Natural killer cell treated with Interleukin-12 subunit alpha and Interleukin-12 subunit beta and Interleukin-15 and Interleukin-18, amount 100 ng/mL, for 72 hours (primary cell): ENCODE results near the gene DCLK1. TPM values are rescaled to one million over a fixed set of nuclear protein-coding genes. Genes with fewer than 3 reads are reported as not detected.

Source experiments
- ATAC-seq, 2 donors: fragments of 150-1000 bp; cut with Tn5 transposase in 1 of 2; sonication (Bioruptor Pico), chemical (Tn5 transposase) in 1 of 2; 2 replicates each; pipeline ENCODE4 v1.10.0; 2021
- DNase-seq: peaks from one replicate; pipeline ENCODE4 v3.0.0; 2022; ENCODE audit warnings: low spot score
- H3K27ac Mint-ChIP-seq, 2 donors: 1 replicate in 1 of 2; 2 replicates in 1 of 2; pipeline ENCODE4 v1.8.0; 2022; ENCODE audit warnings: mixed read lengths in 2 of 2, mild to moderate bottlenecking in 1 of 2, moderate library complexity in 1 of 2
- H3K27me3 Mint-ChIP-seq, 2 donors: 1 replicate in 1 of 2; 2 replicates in 1 of 2; pipeline ENCODE4 v1.8.0; 2022; ENCODE audit warnings: mixed read lengths in 2 of 2
- H3K36me3 Mint-ChIP-seq: one replicate; pipeline ENCODE4 v1.8.0; 2022; ENCODE audit warnings: mixed read lengths
- H3K4me1 Mint-ChIP-seq, 2 donors: 1 replicate in 1 of 2; 2 replicates in 1 of 2; pipeline ENCODE4 v1.8.0; 2022; ENCODE audit warnings: low read depth in 2 of 2, mixed read lengths in 2 of 2, mild to moderate bottlenecking in 1 of 2
- H3K4me3 Mint-ChIP-seq: one replicate; pipeline ENCODE4 v1.8.0; 2022; ENCODE audit warnings: mixed read lengths
- H3K9me3 Mint-ChIP-seq: 2 replicates; pipeline ENCODE4 v1.8.0; 2022; ENCODE audit warnings: mixed read lengths
- total RNA-seq, 2 donors: library from RNA; stranded (reverse); gene quantifications; one replicate each; pipeline ENCODE4 v1.2.3, GENCODE V29; 2022

Gene DCLK1
- total RNA-seq, 2 donors from 2014 or later: not detected

DNA sequence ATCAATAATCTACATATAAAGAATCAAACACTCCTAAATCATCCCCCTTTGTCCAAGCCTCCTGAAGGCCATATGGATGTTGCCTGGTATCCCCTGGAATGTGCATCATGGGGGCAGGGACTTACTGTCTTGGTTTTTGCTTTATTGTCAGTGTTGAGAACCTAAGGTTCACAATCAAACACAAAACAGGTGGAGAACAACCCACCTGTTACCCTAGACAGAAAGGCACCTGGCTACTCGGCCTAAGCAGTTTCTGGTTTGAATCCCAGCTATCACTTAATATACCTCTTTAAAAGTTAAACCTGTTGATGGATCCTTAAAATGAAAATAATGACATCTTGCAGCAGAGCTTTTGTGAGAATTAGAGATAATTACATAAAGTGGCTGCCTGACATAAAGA is 68.9 kb downstream of the DCLK1 start:
- DNase-seq: no peak
- H3K27me3 Mint-ChIP-seq: no peaks in the 10 kb centered on the region
- H3K36me3 Mint-ChIP-seq: no peaks in the 10 kb centered on the region
- ATAC-seq: no peak
- H3K27ac Mint-ChIP-seq: no peak overlapping the region
- H3K4me3 Mint-ChIP-seq: no peak overlapping the region
- H3K9me3 Mint-ChIP-seq: peaks cover 12% of the 10 kb centered on the region
- no peaks in the 10 kb centered on the region for H3K4me1 Mint-ChIP-seq

DNA sequence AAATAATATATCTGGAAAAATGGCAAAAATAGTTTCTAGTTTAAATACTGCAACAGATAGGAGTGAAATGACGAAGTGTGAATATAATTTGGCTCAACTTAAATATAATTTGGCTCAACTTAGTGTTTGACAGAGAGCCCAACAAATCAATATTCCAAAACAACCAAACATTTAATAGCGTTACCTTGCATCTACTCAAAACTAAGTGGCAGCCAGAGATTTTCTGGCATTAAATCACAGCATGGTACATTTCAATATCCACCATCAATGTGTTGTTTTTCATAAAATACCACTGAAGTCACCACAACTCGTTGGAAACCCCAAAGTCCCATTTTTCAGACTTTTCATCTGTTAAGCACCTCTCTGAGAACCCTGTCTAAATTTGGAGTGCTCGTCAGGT is 69.6 kb downstream of the DCLK1 start:
- H3K9me3 Mint-ChIP-seq: peaks cover 12% of the 10 kb centered on the region
- H3K27ac Mint-ChIP-seq: no peak overlapping the region
- H3K4me3 Mint-ChIP-seq: no peak overlapping the region
- DNase-seq (no peak), ATAC-seq (no peak)
- H3K4me1 Mint-ChIP-seq: no peaks in the 10 kb centered on the region
- H3K36me3 Mint-ChIP-seq: no peaks in the 10 kb centered on the region
- H3K27me3 Mint-ChIP-seq: no peaks in the 10 kb centered on the region

DNA sequence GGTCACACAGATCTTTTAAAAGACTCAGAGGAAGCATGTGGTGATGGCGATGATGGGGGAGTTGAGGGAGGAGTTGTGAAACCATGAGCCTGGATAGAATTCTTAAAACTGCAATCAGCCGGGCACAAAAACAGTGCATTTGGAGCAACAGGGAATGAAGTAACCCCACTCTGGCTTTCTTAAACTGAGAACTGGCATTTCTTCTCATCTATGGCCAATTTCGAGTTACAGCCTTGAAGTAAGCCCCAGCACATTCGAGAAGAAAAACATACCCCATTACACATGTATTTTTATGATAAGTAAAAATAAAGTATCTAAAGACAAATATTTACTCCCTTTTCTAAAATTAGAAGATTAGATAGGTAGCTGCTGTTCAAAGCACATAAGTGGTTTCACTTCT is 70.1 kb downstream of the DCLK1 start:
- H3K4me1 Mint-ChIP-seq: no peaks in the 10 kb centered on the region

DNA sequence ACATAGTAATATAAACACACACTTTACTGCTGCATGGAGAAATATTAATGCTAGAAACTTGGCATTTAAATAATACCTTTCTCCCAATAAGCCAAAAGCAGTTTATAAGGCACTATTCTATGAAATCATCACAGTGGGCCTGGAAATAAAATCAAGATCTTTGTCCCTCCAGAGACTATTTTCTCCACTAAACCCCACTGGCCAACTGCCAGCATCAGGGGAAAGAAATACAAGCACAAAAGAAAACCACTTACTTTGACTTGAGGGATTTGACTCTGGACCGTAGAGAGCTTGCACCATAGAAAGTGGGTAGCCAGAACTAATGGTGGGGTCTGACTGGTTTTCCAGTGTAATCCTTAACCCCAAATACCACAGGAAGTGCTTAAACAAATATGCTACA is 71.9 kb downstream of the DCLK1 start:
- Mint-ChIP-seq H3K36me3 (no peaks in the 10 kb centered on the region), H3K27me3 (no peaks in the 10 kb centered on the region), H3K27ac (no peak overlapping the region), H3K9me3 (peaks cover 10% of the 10 kb centered on the region), H3K4me3 (no peak overlapping the region), H3K4me1 (no peaks in the 10 kb centered on the region)
- ATAC-seq: no peak
- DNase-seq: no peak

More for the DNA sequence above, 70.1 kb downstream of the DCLK1 start:
- Mint-ChIP-seq H3K27ac (no peak overlapping the region), H3K9me3 (peaks cover 8% of the 10 kb centered on the region), H3K4me3 (no peak overlapping the region), H3K27me3 (no peaks in the 10 kb centered on the region), H3K36me3 (no peaks in the 10 kb centered on the region)
- ATAC-seq: no peak
- no peak for DNase-seq

DNA sequence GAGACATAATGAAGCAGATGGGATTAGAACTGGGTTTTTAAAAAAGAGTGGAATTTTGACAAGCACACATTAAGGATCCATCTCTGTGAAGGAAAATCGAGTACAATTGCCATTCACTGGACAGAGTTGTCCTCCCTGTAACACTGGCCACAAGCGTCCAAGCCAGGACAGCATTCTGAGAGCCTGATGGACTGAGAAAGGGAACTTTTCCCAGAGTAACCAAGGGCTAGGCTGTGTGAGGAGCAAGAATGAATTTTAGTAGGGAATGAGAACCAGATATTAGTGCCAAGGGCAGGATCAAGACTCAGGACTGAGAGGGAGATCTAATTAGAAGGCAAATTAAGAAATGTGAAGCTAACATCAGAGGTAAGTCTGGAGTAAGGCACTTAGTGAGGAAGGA is 73.1 kb downstream of the DCLK1 start:
- Mint-ChIP-seq H3K4me1 (no peaks in the 10 kb centered on the region), H3K9me3 (peaks cover 17% of the 10 kb centered on the region), H3K27me3 (no peaks in the 10 kb centered on the region), H3K4me3 (no peak overlapping the region), H3K27ac (no peak overlapping the region), H3K36me3 (no peaks in the 10 kb centered on the region)
- DNase-seq: no peak
- ATAC-seq: no peak

DNA sequence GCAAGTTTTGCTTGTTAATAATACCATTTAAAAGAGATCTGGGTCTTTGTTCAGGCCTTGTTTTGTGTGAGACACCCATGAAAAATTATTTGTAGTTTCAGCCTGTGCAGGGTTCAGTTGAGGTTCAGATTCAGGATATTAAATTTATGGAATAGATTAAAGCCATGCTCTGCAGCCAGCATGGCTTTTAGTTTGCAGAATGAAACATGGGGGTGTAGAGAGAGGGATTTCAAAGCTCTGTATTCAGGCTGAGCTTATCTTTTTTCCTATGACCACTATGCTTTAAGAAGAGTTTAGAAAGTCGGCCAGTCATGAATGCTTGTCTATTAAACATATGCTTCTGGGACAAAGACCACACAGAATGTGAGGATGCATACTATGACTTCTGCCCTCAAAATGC is 73.6 kb downstream of the DCLK1 start:
- ATAC-seq (no peak), DNase-seq (no peak)
- no peak overlapping the region for H3K27ac Mint-ChIP-seq

DNA sequence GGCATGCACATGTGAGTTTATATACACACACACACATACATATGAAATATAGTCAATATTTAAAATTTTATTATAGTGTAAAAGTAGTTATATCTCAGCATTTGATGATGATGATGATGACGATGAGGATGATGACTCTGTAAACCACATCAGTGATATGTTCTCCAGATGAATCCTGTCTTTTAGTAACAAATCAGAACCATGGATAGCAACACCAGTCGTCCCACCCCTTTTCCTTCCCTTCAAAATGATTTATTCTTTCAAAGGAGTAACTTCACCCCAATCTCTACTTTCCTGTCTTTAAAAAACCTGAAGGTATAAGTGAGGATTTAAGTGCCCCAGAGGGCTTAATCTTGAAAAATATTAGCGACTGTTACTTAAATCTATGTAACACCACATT is 74.1 kb downstream of the DCLK1 start:
- no peak overlapping the region for H3K27ac Mint-ChIP-seq
- H3K4me1 Mint-ChIP-seq: no peaks in the 10 kb centered on the region
- peaks cover 21% of the 10 kb centered on the region for H3K9me3 Mint-ChIP-seq
- no peak overlapping the region for H3K4me3 Mint-ChIP-seq
- DNase-seq (no peak), ATAC-seq (no peak)
- H3K27me3 Mint-ChIP-seq: no peaks in the 10 kb centered on the region
- H3K36me3 Mint-ChIP-seq: no peaks in the 10 kb centered on the region

More for the DNA sequence above, 73.6 kb downstream of the DCLK1 start:
- Mint-ChIP-seq H3K4me3 (no peak overlapping the region), H3K27me3 (no peaks in the 10 kb centered on the region), H3K36me3 (no peaks in the 10 kb centered on the region), H3K4me1 (no peaks in the 10 kb centered on the region), H3K9me3 (peaks cover 18% of the 10 kb centered on the region)

DNA sequence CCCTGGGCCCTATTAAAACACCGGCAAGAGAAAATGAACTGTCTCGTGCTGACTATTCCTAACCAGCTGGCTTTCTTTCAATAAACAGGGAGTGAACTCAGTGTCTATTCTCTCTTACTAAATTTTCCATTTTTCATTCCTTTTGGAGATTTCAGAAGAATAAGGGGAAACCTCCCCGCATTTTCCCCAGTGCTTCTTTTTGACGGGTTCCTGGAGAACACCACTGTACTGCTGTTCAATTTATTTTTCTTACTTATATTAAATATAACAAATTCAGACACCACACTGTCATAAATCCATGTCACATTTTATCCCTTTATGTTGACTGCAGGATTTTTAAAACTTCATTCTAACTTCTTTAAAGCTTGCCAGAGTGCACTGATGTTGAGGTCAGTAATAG is 75.8 kb downstream of the DCLK1 start:
- Mint-ChIP-seq H3K27me3 (no peaks in the 10 kb centered on the region), H3K27ac (no peak overlapping the region), H3K36me3 (no peaks in the 10 kb centered on the region), H3K4me3 (no peak overlapping the region), H3K9me3 (peaks cover 17% of the 10 kb centered on the region), H3K4me1 (no peaks in the 10 kb centered on the region)
- ATAC-seq (no peak), DNase-seq (no peak)

DNA sequence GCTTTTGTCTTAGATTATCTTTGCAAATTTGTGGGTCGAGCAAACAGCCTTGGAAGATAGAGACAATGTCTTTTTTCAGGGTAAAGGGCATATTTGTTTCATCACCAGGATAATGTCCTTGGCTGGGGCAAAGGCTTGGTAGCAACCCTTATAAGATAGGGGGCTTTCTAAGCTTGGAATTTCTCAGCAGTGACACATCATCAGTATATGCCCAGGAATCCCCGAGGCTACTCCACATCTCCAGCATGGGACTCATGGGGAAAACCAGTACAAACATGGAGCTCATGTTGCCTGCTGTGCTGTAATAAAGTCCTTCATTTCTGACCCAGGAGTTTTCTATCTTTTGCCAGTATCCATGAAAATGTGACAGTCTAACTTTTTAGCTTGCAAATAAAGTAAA is 77.1 kb downstream of the DCLK1 start:
- Mint-ChIP-seq H3K27ac (no peak overlapping the region), H3K36me3 (no peaks in the 10 kb centered on the region), H3K27me3 (no peaks in the 10 kb centered on the region), H3K9me3 (peaks cover 17% of the 10 kb centered on the region), H3K4me3 (no peak overlapping the region), H3K4me1 (no peaks in the 10 kb centered on the region)
- ATAC-seq: no peak
- no peak for DNase-seq

DNA sequence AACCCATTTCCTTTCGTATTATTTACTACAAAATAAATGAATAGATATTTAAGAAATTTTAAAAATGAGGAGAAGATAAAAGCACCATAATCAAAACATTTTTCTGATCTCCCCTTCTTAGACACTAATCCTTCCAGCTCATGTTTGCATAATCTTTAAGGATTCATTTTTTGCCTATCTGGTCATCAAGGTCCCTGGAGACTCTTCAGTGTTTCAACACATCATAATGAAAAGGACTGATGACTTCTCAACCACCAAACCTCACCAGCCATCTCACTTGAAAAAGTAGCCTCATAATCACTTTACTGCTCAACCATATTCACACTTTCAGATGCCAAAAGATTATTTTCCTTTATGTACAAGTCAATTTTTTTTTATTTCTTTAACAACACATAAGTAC is 80.1 kb downstream of the DCLK1 start:
- Mint-ChIP-seq H3K4me1 (no peaks in the 10 kb centered on the region), H3K9me3 (peaks cover 21% of the 10 kb centered on the region), H3K36me3 (no peaks in the 10 kb centered on the region), H3K27ac (no peak overlapping the region), H3K27me3 (no peaks in the 10 kb centered on the region), H3K4me3 (no peak overlapping the region)
- DNase-seq: no peak
- ATAC-seq: no peak

DNA sequence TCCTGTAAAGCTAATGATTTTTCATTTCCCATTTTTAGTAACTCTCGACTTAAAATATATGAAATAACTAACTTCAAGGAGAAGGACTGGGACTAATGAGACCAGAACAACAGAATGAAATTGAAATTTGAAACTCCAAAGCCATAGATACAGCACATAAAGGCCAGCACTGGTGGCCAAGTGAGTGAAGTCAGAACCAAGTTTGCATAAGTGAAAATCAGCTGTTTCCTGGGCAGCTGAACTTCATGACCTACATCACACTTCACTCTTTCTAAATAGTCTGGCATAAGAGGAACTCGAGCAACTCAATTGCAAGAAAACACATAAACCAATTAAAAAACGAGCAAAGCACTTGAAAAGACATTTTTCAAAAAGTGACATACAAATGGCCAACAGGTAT is 84.5 kb downstream of the DCLK1 start:
- H3K36me3 Mint-ChIP-seq: no peaks in the 10 kb centered on the region
- ATAC-seq (no peak), DNase-seq (no peak)
- no peaks in the 10 kb centered on the region for H3K27me3 Mint-ChIP-seq
- H3K9me3 Mint-ChIP-seq: peaks cover 10% of the 10 kb centered on the region
- no peak overlapping the region for H3K27ac Mint-ChIP-seq
- no peaks in the 10 kb centered on the region for H3K4me1 Mint-ChIP-seq
- no peak overlapping the region for H3K4me3 Mint-ChIP-seq

DNA sequence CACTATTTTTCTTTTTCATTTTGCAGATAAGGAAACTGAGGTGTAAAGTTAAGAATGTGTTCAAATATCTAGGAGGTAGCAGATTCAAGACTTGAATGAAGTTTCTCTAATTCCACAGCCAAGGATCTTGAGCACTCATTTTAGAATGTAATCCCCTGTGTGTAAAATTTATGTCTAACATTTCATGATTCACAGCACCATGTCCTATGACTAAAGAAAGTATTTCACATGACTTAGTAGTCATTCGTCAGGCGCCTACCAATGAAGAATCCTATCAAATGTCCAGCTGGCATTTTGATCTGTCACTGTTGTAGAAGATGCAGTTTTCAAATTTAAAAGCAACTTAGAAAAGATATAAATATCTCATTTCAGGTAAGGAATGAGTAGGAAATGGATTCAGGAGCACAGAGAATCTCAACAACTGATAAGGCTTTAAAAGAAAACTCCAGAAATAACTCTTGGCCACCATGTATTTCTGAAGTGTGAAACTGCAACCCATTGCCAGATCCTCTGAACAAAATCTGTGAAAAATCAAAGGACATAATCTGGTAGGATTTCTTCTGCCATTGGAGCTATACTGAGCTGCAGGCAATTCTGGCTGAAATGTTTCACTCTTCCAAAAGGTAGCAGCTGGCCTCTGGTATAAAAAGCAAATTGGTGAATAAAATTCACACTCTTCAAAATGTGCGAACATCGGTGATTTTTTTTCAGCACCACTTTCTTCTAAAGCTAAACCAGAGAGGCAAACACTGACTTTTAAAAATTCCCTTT is 92.2 kb downstream of the DCLK1 start:
- H3K27me3 Mint-ChIP-seq: no peaks in the 10 kb centered on the region
- H3K27ac Mint-ChIP-seq: no peak overlapping the region
- H3K9me3 Mint-ChIP-seq: peaks cover 3% of the 10 kb centered on the region
- DNase-seq: no peak
- H3K4me1 Mint-ChIP-seq: no peaks in the 10 kb centered on the region
- H3K4me3 Mint-ChIP-seq: no peak overlapping the region
- H3K36me3 Mint-ChIP-seq: no peaks in the 10 kb centered on the region
- ATAC-seq: no peak

DNA sequence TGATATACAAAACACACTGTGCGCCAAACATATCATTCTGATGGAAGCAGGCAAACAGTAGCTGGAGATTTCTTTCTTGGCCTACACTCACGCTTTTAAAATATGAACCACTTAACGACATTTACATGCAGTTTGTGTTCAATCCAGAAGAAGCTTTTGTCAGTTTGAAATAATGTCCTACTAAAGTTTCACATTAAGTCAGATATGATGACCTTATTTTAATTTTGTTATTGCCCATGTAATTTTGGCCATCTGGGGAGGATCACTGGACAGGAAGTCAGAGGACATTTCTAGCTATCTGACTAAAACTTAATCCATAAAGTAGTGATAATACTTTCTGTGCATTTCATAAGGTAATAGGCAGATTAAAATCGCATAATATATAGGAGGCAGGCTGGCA is 98.1 kb downstream of the DCLK1 start:
- H3K36me3 Mint-ChIP-seq: no peaks in the 10 kb centered on the region
- no peak for ATAC-seq
- H3K27me3 Mint-ChIP-seq: no peaks in the 10 kb centered on the region
- no peak overlapping the region for H3K27ac Mint-ChIP-seq
- H3K9me3 Mint-ChIP-seq: peaks cover 16% of the 10 kb centered on the region
- DNase-seq: no peak
- H3K4me1 Mint-ChIP-seq: no peaks in the 10 kb centered on the region
- H3K4me3 Mint-ChIP-seq: no peak overlapping the region

DNA sequence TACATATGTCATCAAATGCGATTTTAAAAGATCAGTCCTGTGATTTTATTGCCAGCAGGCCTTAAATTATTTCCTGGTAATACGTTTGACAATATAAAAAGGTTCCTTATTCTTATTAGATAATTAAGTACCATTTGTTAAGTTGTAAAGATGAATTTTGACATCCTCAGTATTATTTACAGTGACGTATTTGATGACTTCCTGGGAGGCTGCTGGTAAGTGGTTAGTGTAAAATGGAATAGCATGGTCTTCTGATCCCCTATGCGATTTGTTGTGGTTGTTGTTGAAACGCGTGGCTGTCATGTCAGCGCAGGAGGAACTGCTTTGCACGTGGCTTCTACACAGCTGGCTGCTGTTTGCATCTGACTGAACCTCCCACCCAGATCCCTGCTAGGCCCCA is 99.7 kb downstream of the DCLK1 start:
- Mint-ChIP-seq H3K27me3 (no peaks in the 10 kb centered on the region), H3K36me3 (no peaks in the 10 kb centered on the region), H3K9me3 (peaks cover 16% of the 10 kb centered on the region), H3K4me3 (no peak overlapping the region), H3K27ac (no peak overlapping the region), H3K4me1 (no peaks in the 10 kb centered on the region)
- ATAC-seq: no peak
- DNase-seq: no peak
